COLO668 (cell line): Measurements from ENCODE around the gene SELENOM.
A peak's percentile ranks its signal among the peaks of the same experiment; 100 is the strongest.

Experiments
- DNase-seq: peaks from one replicate; lab custom pipeline; 2025; ENCODE audit not compliant: unreplicated experiment; lab: John Stamatoyannopoulos, UW

SELENOM gene

GRCh38 chr22:31107178-31107893 lies at the start of gene SELENOM:
Gene SELENOM, minus strand, starts transcription at chr22:31107568. Its CDS starts 63 bp downstream, at chr22:31107505.
- DNase-seq = peak; percentile 95

GRCh38 chr22:31155422-31155821 lies 48.1 kb upstream of the SELENOM start:
- DNase-seq = no peak

GRCh38 chr22:31154975-31155374 lies 47.6 kb upstream of the SELENOM start:
- DNase-seq = no peak

GRCh38 chr22:31153357-31153756 lies 46.0 kb upstream of the SELENOM start:
- no peak for DNase-seq

GRCh38 chr22:31151872-31152271 lies 44.5 kb upstream of the SELENOM start:
- DNase-seq = no peak

- DNase-seq = no peak
Observed at GRCh38 chr22:31150615-31151014, 43.2 kb upstream of the SELENOM start.

GRCh38 chr22:31148953-31149627 lies 41.7 kb upstream of the SELENOM start:
- peak; percentile 61 for DNase-seq

GRCh38 chr22:31148488-31148887 lies 41.1 kb upstream of the SELENOM start:
- DNase-seq = no peak

GRCh38 chr22:31144223-31144622 lies 36.9 kb upstream of the SELENOM start:
- DNase-seq = no peak

- DNase-seq = no peak
Observed at GRCh38 chr22:31143537-31143936, 36.2 kb upstream of the SELENOM start.

GRCh38 chr22:31143038-31143437 lies 35.7 kb upstream of the SELENOM start:
- DNase-seq = no peak

GRCh38 chr22:31142285-31142684 lies 34.9 kb upstream of the SELENOM start:
- DNase-seq = no peak

- no peak for DNase-seq
Observed at GRCh38 chr22:31141551-31141950, 34.2 kb upstream of the SELENOM start.

- no peak for DNase-seq
Observed at GRCh38 chr22:31140746-31141145, 33.4 kb upstream of the SELENOM start.

GRCh38 chr22:31139866-31140716 lies 32.7 kb upstream of the SELENOM start, which contains the start of gene PLA2G3:
Gene PLA2G3, minus strand, starts transcription at chr22:31140508. Its CDS starts 154 bp downstream, at chr22:31140354.
- peak; percentile 52 for DNase-seq

- DNase-seq = no peak
Observed at GRCh38 chr22:31139066-31139465, 31.7 kb upstream of the SELENOM start.

GRCh38 chr22:31138126-31138525 lies 30.8 kb upstream of the SELENOM start:
- no peak for DNase-seq

- no peak for DNase-seq
Observed at GRCh38 chr22:31137721-31138120, 30.4 kb upstream of the SELENOM start.

GRCh38 chr22:31136711-31137110 lies 29.3 kb upstream of the SELENOM start:
- DNase-seq = no peak

- no peak for DNase-seq
Observed at GRCh38 chr22:31136155-31136554, 28.8 kb upstream of the SELENOM start.

GRCh38 chr22:31135706-31136105 lies 28.3 kb upstream of the SELENOM start:
- DNase-seq = no peak

- DNase-seq = no peak
Observed at GRCh38 chr22:31134688-31135087, 27.3 kb upstream of the SELENOM start.
